Neuronal stem cell (in vitro differentiated cells): Measurements from ENCODE around the gene SCARF2.

ENCODE experiments used
- DNase-seq: peaks from one replicate; pipeline ENCODE4 v3.0.0-alpha.2; 2013; ENCODE audit warnings: low spot score
- H2AFZ ChIP-seq: one replicate; pipeline ENCODE4 v1.6.1; 2013; ENCODE audit warnings: mild to moderate bottlenecking, low read length, inconsistent platforms
- H2AK5ac ChIP-seq: 2 replicates; pipeline ENCODE4 v1.6.1; 2013; ENCODE audit warnings: low read depth, mild to moderate bottlenecking, inconsistent platforms, low read length, moderate library complexity, mixed read lengths
- H2BK120ac ChIP-seq: 2 replicates; pipeline ENCODE4 v1.6.1; 2013; ENCODE audit warnings: low read depth, mild to moderate bottlenecking, inconsistent platforms, low read length, moderate library complexity, mixed read lengths
- H2BK12ac ChIP-seq: one replicate; pipeline ENCODE4 v1.6.1; 2013; ENCODE audit warnings: low read length, inconsistent platforms
- H2BK15ac ChIP-seq: 2 replicates; pipeline ENCODE4 v1.6.1; 2013; ENCODE audit warnings: mild to moderate bottlenecking, low read length, inconsistent platforms, mixed read lengths
- H2BK5ac ChIP-seq: one replicate; pipeline ENCODE4 v1.6.1; 2013; ENCODE audit warnings: inconsistent platforms, mild to moderate bottlenecking, low read length, moderate library complexity
- H3K14ac ChIP-seq: one replicate; pipeline ENCODE4 v1.6.1; 2013; ENCODE audit warnings: low read length, inconsistent platforms
- H3K18ac ChIP-seq: 2 replicates; pipeline ENCODE4 v1.6.1; 2013; ENCODE audit warnings: low read length, inconsistent platforms
- H3K23ac ChIP-seq: 2 replicates; pipeline ENCODE4 v1.6.1; 2013; ENCODE audit warnings: low read depth, mild to moderate bottlenecking, mixed read lengths, low read length, inconsistent platforms; ENCODE audit not compliant: poor library complexity
- H3K27ac ChIP-seq: replicated peaks from 3 replicates; pipeline ENCODE4 v1.5.1; 2013; ENCODE audit warnings: low read length, inconsistent platforms
- H3K27me3 ChIP-seq, 3 experiments: 2 replicates each; pipeline ENCODE4 v1.6.1; 2013; ENCODE audit warnings: low read length in 3 of 3, mild to moderate bottlenecking in 2 of 3, inconsistent platforms in 1 of 3, low read depth in 1 of 3, mixed read lengths in 1 of 3, moderate library complexity in 1 of 3; ENCODE audit not compliant: control insufficient read depth in 3 of 3, insufficient read depth in 3 of 3
- H3K36me3 ChIP-seq, 2 donors: replicated peaks in 1 of 2; 2 replicates each; pipeline ENCODE4 v1.6.1; 2013; ENCODE audit warnings: low read length in 2 of 2; ENCODE audit not compliant: control insufficient read depth in 2 of 2, insufficient read depth in 2 of 2
- H3K4ac ChIP-seq: 2 replicates; pipeline ENCODE4 v1.6.1; 2013; ENCODE audit warnings: inconsistent platforms, mild to moderate bottlenecking, low read length, moderate library complexity
- H3K4me1 ChIP-seq, 2 donors: 1 replicate in 1 of 2; 2 replicates in 1 of 2; pipeline ENCODE4 v1.6.1; 2013; ENCODE audit warnings: low read length in 2 of 2, low read depth in 1 of 2; ENCODE audit not compliant: control insufficient read depth in 2 of 2, insufficient read depth in 1 of 2
- H3K4me2 ChIP-seq: one replicate; pipeline ENCODE4 v1.6.1; 2013; ENCODE audit warnings: mild to moderate bottlenecking, low read length, inconsistent platforms; ENCODE audit not compliant: insufficient read depth, poor library complexity, severe bottlenecking
- H3K4me3 ChIP-seq, 2 donors: 2 replicates each; pipeline ENCODE4 v1.5.1; 2013; ENCODE audit warnings: low read length in 2 of 2, mild to moderate bottlenecking in 2 of 2, inconsistent platforms in 1 of 2, moderate library complexity in 1 of 2
- H3K79me1 ChIP-seq: one replicate; pipeline ENCODE4 v1.6.1; 2013; ENCODE audit warnings: low read depth, mild to moderate bottlenecking, inconsistent platforms, low read length, moderate library complexity
- H3K9ac ChIP-seq: one replicate; pipeline ENCODE4 v1.6.1; 2013; ENCODE audit warnings: mild to moderate bottlenecking, low read depth, low read length, inconsistent platforms; ENCODE audit not compliant: poor library complexity
- H3K9me3 ChIP-seq, 2 donors: replicated peaks in 1 of 2; 2 replicates each; pipeline versions ENCODE3 to v1.6.1; 2013; ENCODE audit warnings: low read length in 2 of 2, mild to moderate bottlenecking in 2 of 2, inconsistent platforms in 1 of 2, low read depth in 1 of 2, mixed read lengths in 1 of 2, moderate library complexity in 1 of 2; ENCODE audit not compliant: control insufficient read depth in 2 of 2, insufficient read depth in 1 of 2
- H4K8ac ChIP-seq: one replicate; pipeline ENCODE4 v1.6.1; 2013; ENCODE audit warnings: low read depth, mild to moderate bottlenecking, inconsistent platforms, low read length, moderate library complexity
- H4K91ac ChIP-seq: one replicate; pipeline ENCODE4 v1.6.1; 2013; ENCODE audit warnings: low read length, low read depth, mild to moderate bottlenecking, inconsistent platforms; ENCODE audit not compliant: poor library complexity
- WGBS, 2 donors: extraction: QIAGEN DNeasy Blood & Tissue Kit; methylation state at CpG; one replicate each; pipeline ENCODE4 v1.1.7; 2013; ENCODE audit warnings: missing lambda C conversion rate in 2 of 2, mixed read lengths in 1 of 2; ENCODE audit not compliant: insufficient read length in 2 of 2, insufficient replicate concordance in 1 of 2; ENCODE audit errors: extremely low coverage in 2 of 2; 5-methylcytosine and 5-hydroxymethylcytosine counted together

SCARF2 gene

GRCh38 chr22:20389288-20389687, 48.3 kb downstream of the SCARF2 start:
- Histone ChIP-seq H3K4me1 (peaks cover 0 to 5% of the 10 kb centered on the region in 2 donors), H3K27ac (no peak overlapping the region), H3K4me2 (no peak overlapping the region), H2BK12ac (no peak overlapping the region), H3K36me3 (peaks cover 0 to 1% of the 10 kb centered on the region in 2 donors), H3K79me1 (no peaks in the 10 kb centered on the region), H3K9me3 (peaks cover 2 to 3% of the 10 kb centered on the region in 2 donors), H2BK15ac (no peak overlapping the region), H3K27me3 (no peaks in the 10 kb centered on the region), H3K23ac (no peak overlapping the region), H2BK120ac (no peak overlapping the region), H2AFZ (no peak overlapping the region), H3K4me3 (no peak overlapping the region), H4K91ac (no peak overlapping the region), H3K14ac (no peak overlapping the region), H2BK5ac (no peak overlapping the region), H3K4ac (no peak overlapping the region), H3K9ac (no peak overlapping the region), H4K8ac (no peak overlapping the region), H2AK5ac (no peak overlapping the region), H3K18ac (no peak overlapping the region)
- WGBS, 2 donors: no CpG with 5 or more reads among the region's 6 CpGs
- no peak for DNase-seq

GRCh38 chr22:20388200-20388599, 49.4 kb downstream of the SCARF2 start:
- Histone ChIP-seq H3K23ac (no peak overlapping the region), H3K27ac (no peak overlapping the region), H4K91ac (no peak overlapping the region), H2AFZ (no peak overlapping the region), H3K4ac (no peak overlapping the region), H2BK15ac (no peak overlapping the region), H3K4me1 (no peaks in the 10 kb centered on the region), H3K79me1 (no peaks in the 10 kb centered on the region), H3K27me3 (no peaks in the 10 kb centered on the region), H4K8ac (no peak overlapping the region), H2BK120ac (no peak overlapping the region), H2AK5ac (no peak overlapping the region), H3K9ac (no peak overlapping the region), H3K4me3 (no peak overlapping the region), H2BK12ac (no peak overlapping the region), H3K4me2 (no peak overlapping the region), H3K36me3 (peaks cover 0 to 1% of the 10 kb centered on the region in 2 donors), H2BK5ac (no peak overlapping the region), H3K18ac (no peak overlapping the region), H3K9me3 (peaks cover 2 to 3% of the 10 kb centered on the region in 2 donors), H3K14ac (no peak overlapping the region)
- DNase-seq: no peak

DNA sequence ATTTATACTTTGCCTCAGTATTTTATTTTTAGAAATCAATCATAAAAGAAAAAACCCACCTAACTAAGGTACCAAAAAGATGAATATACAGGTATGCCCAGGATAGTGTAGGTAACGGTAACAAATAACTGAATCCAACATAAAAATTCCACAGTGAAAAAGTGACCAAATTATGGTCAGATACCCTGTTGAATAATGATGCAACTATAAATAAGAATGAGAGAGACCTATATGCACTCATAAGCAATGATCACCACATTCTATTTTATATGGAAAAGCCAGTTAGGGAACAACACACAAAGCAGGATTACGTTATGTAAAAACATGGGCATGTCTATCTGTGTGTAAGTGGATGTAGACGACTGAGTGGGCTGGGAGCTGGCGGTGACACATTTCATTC, 50.7 kb downstream of the SCARF2 start:
- no CpG with 5 or more reads among the region's 4 CpGs for WGBS, 2 donors
- Histone ChIP-seq H3K9me3 (peaks cover 0 to 2% of the 10 kb centered on the region in 2 donors), H3K4ac (no peak overlapping the region), H2AK5ac (no peak overlapping the region), H3K23ac (no peak overlapping the region), H3K4me3 (no peak overlapping the region), H3K27me3 (no peaks in the 10 kb centered on the region), H3K14ac (no peak overlapping the region), H3K36me3 (peaks cover 0 to 1% of the 10 kb centered on the region in 2 donors), H3K4me1 (no peaks in the 10 kb centered on the region), H2AFZ (no peak overlapping the region), H3K9ac (no peak overlapping the region), H3K79me1 (no peaks in the 10 kb centered on the region), H2BK15ac (no peak overlapping the region), H4K8ac (no peak overlapping the region), H3K4me2 (no peak overlapping the region), H3K27ac (no peak overlapping the region), H4K91ac (no peak overlapping the region), H2BK120ac (no peak overlapping the region), H2BK12ac (no peak overlapping the region), H3K18ac (no peak overlapping the region), H2BK5ac (no peak overlapping the region)
- DNase-seq: no peak

- H3K9me3 ChIP-seq: peaks cover 0 to 2% of the 10 kb centered on the region in 2 donors
- H4K91ac ChIP-seq: no peak overlapping the region
- H3K9ac ChIP-seq: no peak overlapping the region
- H3K4me3 ChIP-seq: no peak overlapping the region
- H2AK5ac ChIP-seq: no peak overlapping the region
- no peak overlapping the region for H3K18ac ChIP-seq
- no peak overlapping the region for H3K4ac ChIP-seq
- H2BK5ac ChIP-seq: no peak overlapping the region
- H3K36me3 ChIP-seq: peaks cover 0 to 1% of the 10 kb centered on the region in 2 donors
- H3K79me1 ChIP-seq: no peaks in the 10 kb centered on the region
- H3K4me1 ChIP-seq: no peaks in the 10 kb centered on the region
- no peak overlapping the region for H2BK120ac ChIP-seq
- no peak for DNase-seq
- no peak overlapping the region for H3K23ac ChIP-seq
- no peaks in the 10 kb centered on the region for H3K27me3 ChIP-seq
- H3K4me2 ChIP-seq: no peak overlapping the region
- no peak overlapping the region for H2BK15ac ChIP-seq
- no peak overlapping the region for H3K27ac ChIP-seq
- no peak overlapping the region for H3K14ac ChIP-seq
- no peak overlapping the region for H2BK12ac ChIP-seq
- no peak overlapping the region for H2AFZ ChIP-seq
- no CpG with 5 or more reads among the region's 2 CpGs for WGBS, 2 donors
- no peak overlapping the region for H4K8ac ChIP-seq
Observed at GRCh38 chr22:20386336-20386735, 51.3 kb downstream of the SCARF2 start.
